GM12874 (cell line): ENCODE data around the gene E2F2.

Source experiments
- CTCF ChIP-seq: IDR thresholded peaks from 2 replicates; pipeline ENCODE4 v1.5.1; 2011; ENCODE audit warnings: low read depth, mild to moderate bottlenecking, control low read depth, low read length, moderate library complexity; ENCODE audit not compliant: insufficient read depth

Gene E2F2

GRCh38 chr1:23574265-23574754 lies 43.3 kb upstream of the E2F2 start:
- TF ChIP-seq CTCF = no peak

GRCh38 chr1:23573574-23574182 lies 42.6 kb upstream of the E2F2 start:
- TF ChIP-seq CTCF = no peak

GRCh38 chr1:23571465-23571864 lies 40.4 kb upstream of the E2F2 start:
- TF ChIP-seq CTCF = no peak

- TF ChIP-seq CTCF = no peak
Measured at GRCh38 chr1:23570001-23570691, 39.1 kb upstream of the E2F2 start.

GRCh38 chr1:23568608-23569383 lies 37.8 kb upstream of the E2F2 start:
- TF ChIP-seq CTCF = no peak

- TF ChIP-seq CTCF = no peak
Measured at GRCh38 chr1:23567996-23568607, 37.1 kb upstream of the E2F2 start.

- TF ChIP-seq CTCF = no peak
Measured at GRCh38 chr1:23567629-23567995, 36.6 kb upstream of the E2F2 start.
